ENCODE data around the gene RBM47. TPM values are rescaled to one million over a fixed set of nuclear protein-coding genes. Genes with fewer than 3 reads are reported as not detected.
"Not testable (repeated sequence)": the region's sequence is repeated elsewhere in the genome, so short reads cannot be mapped to it uniquely, and the experiment has no call there.

The RBM47 gene
- total RNA-seq, 1 donor = 6.2 TPM

DNA sequence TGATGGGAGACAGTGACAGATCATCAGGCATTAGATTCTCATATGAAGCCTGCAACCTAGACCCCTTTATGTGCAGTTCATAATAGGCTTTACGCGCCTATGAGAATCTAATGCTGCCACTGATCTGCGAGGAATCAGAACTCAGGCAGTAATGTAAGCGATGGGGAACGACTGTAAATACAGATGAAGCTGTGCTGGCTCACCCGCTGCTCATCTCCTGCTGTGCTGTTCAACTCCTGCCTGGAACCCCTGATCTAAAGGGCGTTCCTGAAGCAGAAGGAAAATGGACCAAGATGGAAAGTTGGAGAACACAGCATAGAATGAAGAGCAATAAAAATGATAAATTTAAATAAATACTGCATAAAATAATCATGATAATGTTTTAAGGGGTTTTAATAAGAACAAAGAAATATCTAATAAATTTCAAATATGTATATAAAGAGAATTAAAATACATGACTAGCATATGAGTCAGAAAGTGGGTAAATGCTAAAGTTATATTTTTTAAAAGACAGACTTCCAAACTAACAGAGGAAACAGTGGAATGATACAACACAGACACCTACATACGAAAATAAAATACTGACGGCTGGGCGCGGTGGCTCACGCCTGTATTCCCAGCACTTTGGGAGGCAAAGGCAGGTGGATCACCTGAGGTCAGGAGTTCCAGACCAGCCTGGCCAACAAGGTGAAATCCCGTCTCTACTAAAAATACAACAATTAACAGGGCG is 59.2 kb downstream of the RBM47 start:
- no peak for DNase-seq (ENCODE audit: low read depth in 2 of 3, low spot score in 2 of 3)

DNA sequence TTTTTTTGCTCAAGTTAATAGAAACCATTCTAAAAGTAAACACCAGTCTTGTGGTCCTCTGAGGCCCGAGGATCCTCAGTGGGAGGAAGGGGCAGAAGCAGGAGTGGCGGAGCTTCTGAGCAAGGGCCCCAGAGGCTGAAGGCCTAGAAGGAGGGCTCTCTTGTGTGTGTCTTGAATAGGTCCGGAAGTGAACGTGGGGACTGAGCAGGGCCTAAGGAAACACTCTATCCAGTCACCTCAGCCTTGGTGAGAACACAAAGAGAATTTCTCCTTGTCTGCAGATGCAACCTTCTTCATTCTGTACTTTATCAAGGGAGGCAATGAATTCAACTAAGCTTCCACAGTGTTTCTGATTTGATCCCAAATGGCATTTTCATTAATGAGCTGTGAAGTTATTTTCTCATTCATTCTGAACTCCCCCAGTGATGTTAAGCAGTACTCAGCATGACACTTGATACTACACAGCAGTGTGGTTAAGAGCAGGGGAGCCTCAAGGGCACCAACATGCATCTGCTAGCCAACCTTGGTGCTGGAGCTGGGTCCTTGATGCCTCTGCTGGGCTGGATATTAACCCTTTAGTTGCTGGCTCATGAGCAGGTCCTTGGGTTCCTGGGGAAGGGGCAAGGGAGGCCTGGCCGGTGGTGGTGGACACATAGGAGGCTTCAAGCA is 64.7 kb downstream of the RBM47 start:
- DNase-seq (ENCODE audit: low read depth in 2 of 3, low spot score in 2 of 3) = no peak

DNA sequence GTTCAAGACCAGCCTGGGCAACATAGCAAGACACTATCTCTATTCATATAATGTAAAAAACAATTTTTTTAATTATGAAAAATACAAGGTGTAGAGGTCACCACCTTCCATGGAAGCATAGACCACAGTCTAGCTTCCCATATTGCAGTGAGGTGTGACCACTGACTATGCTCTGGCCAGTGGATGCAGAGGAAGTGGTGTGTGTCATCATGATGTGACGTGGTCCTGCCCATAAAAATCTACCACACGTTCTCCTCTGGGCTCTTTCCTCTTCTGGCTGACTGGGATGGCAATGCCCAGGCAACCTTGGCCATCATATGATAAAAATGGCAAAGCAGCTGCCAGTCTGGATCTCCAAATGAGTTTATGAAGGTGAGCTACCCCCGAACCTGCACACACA is 65.7 kb downstream of the RBM47 start:
- no peak for DNase-seq (ENCODE audit: low read depth in 2 of 3, low spot score in 2 of 3)

DNA sequence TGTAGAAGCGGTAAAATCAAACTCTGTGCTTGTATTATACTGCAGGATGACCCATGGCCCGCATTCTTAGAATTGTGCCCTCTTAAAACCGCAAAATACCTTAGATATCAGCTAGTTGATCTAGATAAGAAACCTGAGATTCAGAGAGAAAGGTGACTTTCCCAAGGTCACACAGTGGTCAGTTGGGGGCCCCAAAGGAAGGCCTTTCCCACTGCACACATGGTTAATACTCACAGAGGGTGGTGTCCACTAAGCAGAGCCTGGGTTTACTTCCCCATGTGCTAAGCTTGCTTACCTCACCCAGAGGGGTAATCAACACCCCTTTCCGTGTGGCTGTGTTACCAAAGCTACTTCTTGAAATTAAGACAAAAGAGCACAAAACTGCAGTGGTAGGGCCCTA is 66.3 kb downstream of the RBM47 start:
- DNase-seq (ENCODE audit: low read depth in 2 of 3, low spot score in 2 of 3) = no peak

DNA sequence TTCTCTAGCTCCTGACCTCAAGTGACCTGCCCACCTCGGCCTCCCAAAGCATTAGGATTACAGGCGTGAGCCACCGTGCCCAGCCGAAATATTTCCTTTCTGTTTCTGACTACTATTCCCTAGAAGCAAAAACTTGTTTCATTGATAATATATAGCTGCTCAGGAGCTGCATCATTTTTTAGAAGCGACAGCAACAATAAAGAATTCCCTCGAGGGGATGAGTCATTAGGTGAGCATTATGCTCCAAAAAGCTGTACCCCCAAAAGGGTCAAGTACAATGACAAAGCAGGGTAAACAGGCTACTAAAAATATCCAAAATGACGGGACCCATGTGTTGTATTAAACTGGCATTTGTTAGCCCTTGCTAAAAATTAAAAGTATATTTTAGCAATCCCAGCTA is 67.0 kb downstream of the RBM47 start:
- DNase-seq (ENCODE audit: low read depth in 2 of 3, low spot score in 2 of 3) = no peak

DNA sequence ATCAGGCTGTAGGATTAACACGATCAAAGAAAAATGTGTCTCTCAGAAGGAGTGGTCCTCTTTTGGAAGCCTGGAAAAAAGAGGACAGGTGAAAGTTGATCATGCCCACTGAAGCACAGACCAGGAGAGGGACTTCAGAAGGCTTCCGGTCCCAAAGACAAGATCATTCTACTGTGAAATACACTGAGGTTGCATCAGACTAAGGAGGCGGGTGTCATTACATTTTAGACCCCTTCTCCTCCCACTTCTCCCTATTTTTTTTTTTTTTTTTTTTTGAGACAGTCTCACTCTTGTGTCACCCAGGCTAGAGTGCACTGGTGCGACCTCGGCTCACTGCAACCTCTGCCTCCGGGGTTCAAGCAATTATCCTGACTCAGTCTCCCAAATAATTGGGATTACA is 67.5 kb downstream of the RBM47 start:
- DNase-seq (ENCODE audit: low read depth in 2 of 3, low spot score in 2 of 3) = no peak

DNA sequence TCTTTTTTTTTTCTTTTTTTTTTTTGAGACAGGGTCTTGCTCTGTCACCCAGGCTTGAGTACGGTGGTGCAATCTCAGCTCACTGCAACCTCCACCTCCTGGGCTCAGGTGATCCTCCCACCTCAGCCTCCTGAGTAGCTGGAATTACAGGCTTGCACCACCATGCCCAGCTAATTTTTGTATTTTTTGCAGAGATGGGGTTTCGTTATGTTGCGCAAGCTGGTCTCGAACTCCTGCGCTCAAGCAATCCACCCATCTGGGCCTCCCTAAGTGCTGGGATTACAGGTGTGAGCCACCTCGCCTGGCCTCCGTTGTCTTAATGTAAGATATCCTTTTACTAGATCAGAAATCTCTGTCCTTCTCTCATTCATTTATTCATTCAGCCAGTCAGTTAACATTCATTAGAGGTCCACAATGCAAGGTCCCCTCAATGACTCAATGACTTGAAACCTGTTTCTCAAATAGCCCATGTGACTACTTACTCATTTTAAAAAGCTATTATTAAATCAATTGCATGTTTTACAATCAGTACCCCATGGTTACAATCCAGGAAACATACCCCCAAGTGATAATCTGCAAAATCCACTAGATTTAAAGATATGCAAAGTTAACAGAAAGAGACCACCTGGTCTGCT is 68.0 kb downstream of the RBM47 start:
- not testable (repeated sequence) for DNase-seq (ENCODE audit: low read depth in 2 of 3, low spot score in 2 of 3)

DNA sequence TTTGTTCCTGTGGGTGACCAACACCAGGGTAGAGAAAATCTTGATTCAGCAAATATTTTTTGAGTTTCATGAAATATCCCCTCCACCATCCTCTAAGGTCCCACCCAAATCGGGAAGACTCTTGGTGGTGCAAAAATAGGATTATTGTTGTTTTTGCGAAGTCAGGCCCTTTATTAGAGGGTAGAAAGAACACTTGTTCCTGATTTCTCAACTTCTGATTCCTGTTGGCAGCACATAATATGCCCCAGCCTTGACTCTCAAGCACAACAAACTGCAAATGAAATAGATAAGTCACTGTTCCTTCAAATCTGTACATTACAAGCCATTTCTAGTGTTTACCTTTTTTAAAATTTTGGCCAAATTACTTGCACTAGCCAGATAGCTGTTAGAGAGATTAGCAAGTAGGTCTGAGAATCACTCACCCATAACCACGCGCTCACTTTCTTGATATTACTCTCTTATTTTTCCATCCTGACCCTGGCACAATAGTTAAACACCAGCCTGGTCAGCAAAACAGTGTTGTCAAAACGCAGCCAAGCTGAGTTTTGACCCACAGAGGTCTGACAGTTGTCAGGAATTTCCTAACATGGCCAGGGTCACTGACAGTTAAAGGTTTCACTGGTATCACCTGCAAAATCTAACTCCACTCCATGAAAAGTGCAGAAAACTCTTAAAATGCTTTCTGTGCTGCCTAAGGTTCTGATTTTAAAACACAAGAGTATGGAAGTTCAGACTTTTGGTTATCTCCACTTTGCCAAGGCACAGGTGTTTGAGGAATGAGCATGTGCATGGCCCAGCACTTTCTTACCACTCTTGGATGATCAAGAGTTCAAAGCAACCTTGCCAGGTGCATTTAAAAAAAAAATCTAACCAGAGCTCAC is 69.8 kb downstream of the RBM47 start:
- no peak for DNase-seq (ENCODE audit: low read depth in 2 of 3, low spot score in 2 of 3)

DNA sequence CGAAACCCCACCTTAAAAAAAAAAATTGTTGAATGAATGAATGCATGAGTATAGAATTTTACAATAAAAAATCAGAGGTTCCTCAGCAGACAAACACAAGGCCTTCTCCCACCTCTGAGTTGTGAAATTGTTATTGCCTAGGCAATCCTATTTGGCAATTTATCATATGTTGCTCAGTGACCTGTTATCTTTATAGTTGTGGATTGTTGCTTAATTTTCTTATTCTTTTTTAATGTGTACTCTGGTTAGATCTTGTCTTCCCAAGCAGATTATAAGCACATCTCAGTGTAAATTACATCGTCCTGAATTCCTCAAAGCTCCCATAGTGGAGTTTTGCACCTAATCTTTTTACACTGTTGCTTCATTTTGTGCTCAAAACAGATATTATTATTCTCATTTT is 71.9 kb downstream of the RBM47 start:
- DNase-seq (ENCODE audit: low read depth in 2 of 3, low spot score in 2 of 3) = no peak

DNA sequence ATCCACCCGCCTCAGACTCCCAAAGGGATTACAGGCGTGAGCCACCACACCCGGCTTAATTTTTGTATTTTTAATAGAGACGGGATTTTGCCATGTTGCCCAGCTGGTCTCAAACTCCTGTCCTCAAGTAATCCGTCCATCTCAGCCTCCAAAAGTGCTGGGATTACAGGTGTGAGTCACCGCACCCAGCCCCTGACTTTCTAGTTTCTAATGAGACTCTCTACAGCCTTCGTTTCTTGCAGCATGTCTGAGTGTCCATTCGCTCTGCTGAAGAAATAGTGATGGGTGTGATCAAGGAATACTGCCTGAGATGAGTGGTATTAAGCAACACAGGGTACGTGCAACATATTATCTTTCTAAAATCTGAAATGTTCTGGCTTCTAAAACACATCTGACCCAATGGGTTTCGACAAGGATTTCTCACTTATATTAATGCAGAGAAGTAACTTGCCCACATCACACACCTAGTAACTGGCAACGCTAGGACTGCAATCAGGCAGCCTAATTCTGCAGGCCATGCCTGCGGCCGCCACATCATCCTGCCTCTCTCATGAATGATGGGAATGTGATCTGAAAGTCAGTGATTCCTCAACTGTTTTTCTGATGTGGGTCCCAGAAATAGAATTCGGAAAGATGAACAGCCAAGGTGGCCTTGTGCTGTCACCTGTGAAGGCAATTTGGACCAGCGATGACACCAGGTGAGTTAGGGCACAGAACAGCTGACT is 74.3 kb downstream of the RBM47 start:
- no peak for DNase-seq (ENCODE audit: low read depth in 2 of 3, low spot score in 2 of 3)

DNA sequence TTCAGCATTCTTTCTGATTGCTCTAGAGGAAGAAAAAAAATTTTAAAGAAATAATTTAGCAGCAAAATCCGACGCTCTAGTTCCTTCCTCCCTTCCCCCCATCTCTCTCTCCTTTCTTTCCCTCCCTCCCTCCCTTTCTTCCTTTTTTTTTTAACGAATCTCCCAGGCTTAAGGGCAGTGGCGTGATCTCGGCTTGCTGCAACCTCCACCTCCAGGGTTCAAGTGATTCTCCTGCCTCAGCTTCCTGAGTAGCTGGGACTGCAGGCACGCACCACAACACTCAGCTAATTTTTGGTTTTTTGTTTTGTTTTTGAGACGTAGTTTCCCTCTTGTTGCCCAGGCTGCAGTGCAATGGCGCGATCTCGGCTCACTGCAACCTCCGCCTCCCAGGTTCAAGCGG is 75.0 kb downstream of the RBM47 start:
- DNase-seq (ENCODE audit: low read depth in 2 of 3, low spot score in 2 of 3) = not testable (repeated sequence)

DNA sequence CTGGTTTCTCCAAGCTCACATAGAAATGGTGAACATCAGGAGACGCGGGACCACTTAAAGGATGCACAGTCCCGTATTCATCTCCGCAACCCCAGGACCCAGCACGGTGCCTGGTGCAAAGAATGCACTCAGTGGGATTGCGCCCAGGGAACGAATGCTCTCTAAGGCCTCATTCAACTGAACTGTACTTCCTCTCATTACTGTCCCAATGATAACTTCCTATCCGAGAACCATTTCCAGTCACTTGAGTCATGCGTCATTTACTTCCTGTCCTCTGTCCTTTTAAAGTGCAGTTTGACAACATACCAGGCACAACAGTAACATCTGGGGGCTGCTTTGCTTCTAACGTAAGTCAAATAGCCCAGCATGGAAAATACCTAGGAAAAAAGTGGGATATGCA is 75.7 kb downstream of the RBM47 start:
- DNase-seq (ENCODE audit: low read depth in 2 of 3, low spot score in 2 of 3) = peak in 1 of 3 donors; percentile 31

DNA sequence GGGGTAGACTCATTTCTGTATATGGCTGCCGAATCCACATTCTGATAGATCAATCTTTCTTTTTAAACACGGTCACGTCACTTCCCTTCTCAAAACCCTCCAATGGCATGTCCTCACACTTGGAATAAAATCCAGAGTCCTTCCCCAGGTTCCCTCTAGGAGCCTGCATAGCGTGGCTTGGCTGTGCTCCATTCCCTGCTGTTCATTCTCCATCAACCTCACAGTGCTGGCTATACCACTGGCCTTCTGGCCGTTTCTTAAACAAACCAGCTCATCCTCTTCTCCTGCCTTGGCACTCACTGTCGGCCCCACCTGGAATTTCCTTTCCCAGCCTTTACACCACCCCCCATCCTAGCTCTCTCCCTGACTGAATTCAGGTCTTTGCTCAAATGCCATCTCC is 77.1 kb downstream of the RBM47 start:
- DNase-seq (ENCODE audit: low read depth in 2 of 3, low spot score in 2 of 3) = no peak

DNA sequence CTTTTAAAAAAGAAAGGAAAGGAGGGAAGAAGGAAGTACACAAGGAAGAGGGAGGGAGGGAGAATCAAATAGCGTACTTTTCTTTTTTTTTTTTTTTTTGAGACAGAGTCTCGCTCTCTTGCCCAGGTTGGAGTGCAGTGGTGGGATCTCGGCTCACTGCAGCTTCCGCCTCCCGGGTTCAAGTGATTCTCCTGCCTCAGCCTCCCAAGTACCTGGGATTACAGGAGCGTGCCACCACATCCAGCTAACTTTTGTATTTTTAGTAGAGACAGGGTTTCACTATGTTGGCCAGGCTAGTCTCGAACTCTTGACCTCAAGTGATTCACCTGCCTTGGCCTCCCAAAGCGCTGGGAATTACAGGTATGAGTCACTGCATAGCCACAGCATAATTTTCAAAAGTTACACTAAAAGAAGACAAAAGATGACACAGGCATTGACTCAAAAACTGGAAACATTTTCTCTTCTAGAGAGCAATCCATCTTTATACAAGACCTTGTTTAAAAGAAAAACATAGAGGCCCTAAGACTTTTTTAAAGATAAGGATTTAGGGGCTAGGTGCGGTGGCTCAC is 78.0 kb downstream of the RBM47 start:
- not testable (repeated sequence) for DNase-seq (ENCODE audit: low read depth in 2 of 3, low spot score in 2 of 3)

DNA sequence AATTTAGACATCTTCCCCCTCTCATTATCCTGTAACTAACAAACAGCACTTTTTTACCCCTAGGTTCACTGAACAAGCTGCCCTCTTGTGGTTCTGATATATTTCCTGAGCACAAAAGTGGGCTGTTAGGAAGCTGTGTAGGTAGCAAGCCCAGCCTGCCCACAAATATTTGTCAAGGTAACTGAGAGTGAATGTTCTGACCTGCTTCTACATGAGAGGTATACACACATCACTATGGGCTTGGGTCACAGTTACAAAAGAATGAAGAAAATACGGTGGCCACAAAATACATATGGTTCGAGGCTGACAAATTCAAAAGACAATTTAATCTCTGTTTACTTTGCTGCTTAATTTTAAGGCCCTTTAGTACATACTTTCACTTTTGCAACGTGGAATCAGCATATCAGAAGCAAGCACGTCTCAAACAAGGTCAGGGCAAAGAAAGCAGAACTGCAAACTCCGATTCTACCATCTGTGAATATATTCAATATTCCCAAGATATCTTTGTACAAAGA is 78.7 kb downstream of the RBM47 start:
- DNase-seq (ENCODE audit: low read depth in 2 of 3, low spot score in 2 of 3) = peak; percentile 19 to 86 (median 77)

DNA sequence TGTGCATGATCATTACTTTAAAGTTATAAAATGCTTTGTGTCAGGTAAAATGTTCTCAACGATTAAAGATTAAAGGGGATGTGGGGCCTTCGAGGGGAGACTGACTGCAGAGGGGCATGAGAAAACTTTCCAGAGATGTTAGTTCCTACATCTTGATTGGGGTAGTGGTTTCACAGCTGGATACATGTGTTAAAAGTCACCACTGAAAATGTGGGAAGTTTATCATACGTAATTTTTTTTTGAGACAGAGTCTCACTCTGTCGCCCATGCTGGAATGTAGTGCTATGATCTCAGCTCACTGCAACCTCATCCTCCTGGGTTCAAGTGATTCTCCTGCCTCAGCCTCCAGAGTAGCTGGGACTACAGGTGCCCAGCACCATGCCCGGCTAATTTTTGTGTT is 79.5 kb downstream of the RBM47 start:
- DNase-seq (ENCODE audit: low read depth in 2 of 3, low spot score in 2 of 3) = no peak

DNA sequence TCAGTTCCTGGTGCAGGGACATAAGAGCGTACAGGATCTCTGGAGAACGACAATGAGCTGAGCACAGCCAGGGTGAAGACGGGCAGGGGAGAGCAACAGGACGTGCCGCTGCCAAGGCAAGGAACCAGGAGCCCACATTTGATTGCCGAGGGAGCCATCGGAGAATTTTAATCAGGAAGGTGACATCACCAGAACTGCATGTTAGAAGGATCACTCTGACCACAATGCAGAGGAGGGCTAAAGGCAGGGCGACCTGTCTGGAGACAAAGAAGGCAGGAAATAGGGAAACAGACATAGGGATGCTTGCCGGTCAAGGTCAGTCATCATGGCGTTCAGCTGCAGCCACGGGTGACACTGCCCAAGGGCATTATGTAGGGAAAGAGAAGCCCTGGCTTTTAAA is 81.4 kb downstream of the RBM47 start:
- no peak for DNase-seq (ENCODE audit: low read depth in 2 of 3, low spot score in 2 of 3)

DNA sequence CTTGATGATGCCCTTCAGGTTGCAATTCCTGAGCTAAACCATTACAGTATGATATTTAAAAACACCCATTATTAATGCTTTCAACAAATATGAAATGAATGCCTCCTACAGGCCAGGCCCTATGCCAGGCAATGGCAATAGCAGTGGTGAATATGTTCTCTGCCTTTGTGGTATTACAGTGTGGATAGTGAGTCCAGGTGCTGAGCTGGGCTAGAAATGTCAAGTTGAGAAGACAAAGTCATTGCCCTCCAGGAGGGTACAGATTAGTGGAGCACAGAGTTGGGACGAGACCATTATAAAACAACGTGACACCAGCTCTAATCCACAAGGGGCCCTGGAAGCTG is 81.9 kb downstream of the RBM47 start:
- no peak for DNase-seq (ENCODE audit: low read depth in 2 of 3, low spot score in 2 of 3)

DNA sequence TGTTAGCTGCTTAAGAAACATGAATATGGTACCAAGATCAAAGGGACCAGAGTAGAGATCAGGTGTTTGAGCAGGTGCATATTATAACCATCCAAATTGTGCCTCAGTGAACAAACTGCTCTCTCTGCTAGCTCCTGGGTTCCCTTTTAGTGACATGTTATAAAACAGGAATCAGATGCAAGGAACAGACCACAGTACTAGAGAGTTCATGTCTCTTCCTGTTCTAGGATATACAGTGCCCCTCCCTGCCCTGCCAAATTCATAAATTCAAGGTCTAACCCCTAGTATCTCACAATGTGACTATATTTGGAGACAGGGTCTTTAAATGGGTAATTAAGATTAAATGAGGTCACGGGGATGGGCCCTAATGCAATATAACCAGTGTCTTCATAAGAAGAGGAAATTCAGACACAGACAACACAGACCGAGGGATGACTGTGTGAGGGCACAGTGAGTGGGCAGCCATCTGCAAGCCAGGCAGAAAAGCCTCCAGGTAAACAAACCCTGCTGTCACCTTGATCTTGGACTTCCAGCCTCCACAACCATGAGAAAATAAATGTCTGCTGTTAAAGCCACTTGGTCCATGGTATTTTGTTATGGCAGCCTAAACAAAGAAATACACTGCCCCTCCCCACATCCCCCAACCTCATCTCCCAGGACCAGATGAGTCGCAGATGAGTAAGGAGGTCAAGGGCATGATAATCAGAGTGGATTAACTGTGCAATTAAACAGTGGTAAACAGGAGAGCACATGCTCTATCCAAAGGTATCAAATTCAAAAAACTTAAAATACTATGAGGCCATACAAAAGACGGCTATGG is 82.5 kb downstream of the RBM47 start:
- no peak for DNase-seq (ENCODE audit: low read depth in 2 of 3, low spot score in 2 of 3)

Measured in hematopoietic multipotent progenitor cell (in vitro differentiated cells).